Measurements from ENCODE around the gene MRPL33.

Gene MRPL33

GRCh38 chr2:27790796-27791195 is 19.3 kb downstream of the MRPL33 start:
- ChIA-PET CTCF (interaction anchor here (0.7 to 1.2 kb wide), 2 partner anchors 13 to 87 kb away, joined by 3 to 4 read pairs; no protein-coding TSS in a partner anchor), POLR2A (no interaction called here)
- no peak for TF ChIP-seq CTCF (IDR thresholded peaks at IDR 0.05; ENCODE audit: control extremely low read depth, extremely low read depth, low read depth, missing control alignments)
- no peak for DNase-seq (ENCODE audit: extremely low spot score)

- no peak for TF ChIP-seq CTCF (IDR thresholded peaks at IDR 0.05; ENCODE audit: control extremely low read depth, extremely low read depth, low read depth, missing control alignments)
- ChIA-PET POLR2A (no interaction called here), CTCF (interaction anchor here (1.0 to 1.1 kb wide), 2 partner anchors 15 to 20 kb away, joined by 3 to 4 read pairs; no protein-coding TSS in a partner anchor)
- no peak for DNase-seq (ENCODE audit: extremely low spot score)
Observed at GRCh38 chr2:27792759-27793158, 21.2 kb downstream of the MRPL33 start.

- CTCF ChIA-PET = no interaction called here
- no peak for TF ChIP-seq CTCF (IDR thresholded peaks at IDR 0.05; ENCODE audit: control extremely low read depth, extremely low read depth, low read depth, missing control alignments)
- DNase-seq (ENCODE audit: extremely low spot score) = no peak
- POLR2A ChIA-PET = no interaction called here
Observed at GRCh38 chr2:27795093-27795834, 23.7 kb downstream of the MRPL33 start.

- POLR2A ChIA-PET = no interaction called here
- TF ChIP-seq CTCF (IDR thresholded peaks at IDR 0.05; ENCODE audit: control extremely low read depth, extremely low read depth, low read depth, missing control alignments) = no peak
- DNase-seq (ENCODE audit: extremely low spot score) = no peak
- CTCF ChIA-PET = interaction anchor here (1.0 to 1.3 kb wide), 2 partner anchors 18 to 27 kb away, joined by 3 read pairs; no protein-coding TSS in a partner anchor
Observed at GRCh38 chr2:27795868-27796277, 24.4 kb downstream of the MRPL33 start.

- TF ChIP-seq CTCF (IDR thresholded peaks at IDR 0.05; ENCODE audit: control extremely low read depth, extremely low read depth, low read depth, missing control alignments) = no peak
- ChIA-PET POLR2A (no interaction called here), CTCF (interaction anchor here (1.0 to 1.3 kb wide), 2 partner anchors 17 to 26 kb away, joined by 3 read pairs; no protein-coding TSS in a partner anchor)
- no peak for DNase-seq (ENCODE audit: extremely low spot score)
Observed at GRCh38 chr2:27796791-27797765, 25.6 kb downstream of the MRPL33 start.

- CTCF ChIA-PET = no interaction called here
- POLR2A ChIA-PET = no interaction called here
- TF ChIP-seq CTCF (IDR thresholded peaks at IDR 0.05; ENCODE audit: control extremely low read depth, extremely low read depth, low read depth, missing control alignments) = no peak
- DNase-seq (ENCODE audit: extremely low spot score) = no peak
Observed at GRCh38 chr2:27797841-27798240, 26.3 kb downstream of the MRPL33 start.
